ENCODE data around the gene NLE1.

DNA sequence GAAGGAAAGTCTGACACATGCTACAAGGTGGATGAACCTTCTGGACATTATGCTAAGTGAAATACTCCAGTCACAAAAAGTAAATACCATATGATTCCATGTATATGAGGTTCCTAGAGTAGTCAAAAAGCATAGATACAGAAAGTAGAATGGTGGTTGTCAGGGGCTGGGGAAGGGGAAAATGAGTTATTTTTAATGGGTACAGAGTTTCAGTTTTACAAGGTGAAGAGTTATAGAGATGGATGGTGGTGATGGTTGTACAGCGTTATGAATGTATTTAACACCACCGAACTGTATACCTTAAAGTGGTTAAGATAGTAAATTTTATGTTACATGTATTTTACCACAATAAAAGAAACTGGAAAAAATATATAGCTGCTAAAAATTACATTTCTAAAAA lies 40.4 kb downstream of the NLE1 start:
- TF ChIP-seq, protein P1, sequence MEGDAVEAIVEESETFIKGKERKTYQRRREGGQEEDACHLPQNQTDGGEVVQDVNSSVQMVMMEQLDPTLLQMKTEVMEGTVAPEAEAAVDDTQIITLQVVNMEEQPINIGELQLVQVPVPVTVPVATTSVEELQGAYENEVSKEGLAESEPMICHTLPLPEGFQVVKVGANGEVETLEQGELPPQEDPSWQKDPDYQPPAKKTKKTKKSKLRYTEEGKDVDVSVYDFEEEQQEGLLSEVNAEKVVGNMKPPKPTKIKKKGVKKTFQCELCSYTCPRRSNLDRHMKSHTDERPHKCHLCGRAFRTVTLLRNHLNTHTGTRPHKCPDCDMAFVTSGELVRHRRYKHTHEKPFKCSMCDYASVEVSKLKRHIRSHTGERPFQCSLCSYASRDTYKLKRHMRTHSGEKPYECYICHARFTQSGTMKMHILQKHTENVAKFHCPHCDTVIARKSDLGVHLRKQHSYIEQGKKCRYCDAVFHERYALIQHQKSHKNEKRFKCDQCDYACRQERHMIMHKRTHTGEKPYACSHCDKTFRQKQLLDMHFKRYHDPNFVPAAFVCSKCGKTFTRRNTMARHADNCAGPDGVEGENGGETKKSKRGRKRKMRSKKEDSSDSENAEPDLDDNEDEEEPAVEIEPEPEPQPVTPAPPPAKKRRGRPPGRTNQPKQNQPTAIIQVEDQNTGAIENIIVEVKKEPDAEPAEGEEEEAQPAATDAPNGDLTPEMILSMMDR (IDR thresholded peaks at IDR 0.05 in 4 of 5, conservative IDR thresholded peaks at IDR 0.05 in 1 of 5) = no peak
- TF ChIP-seq POLR2A (IDR thresholded peaks at IDR 0.05) = no peak
